ENCODE data around the gene ATP6V1G3.

Gene ATP6V1G3

GRCh38 chr1:198519639-198520501, 20.6 kb downstream of the ATP6V1G3 start:
- no peaks in the 10 kb centered on the region for H3K27me3 Mint-ChIP-seq (ENCODE audit: low read depth, poor library complexity)
- no peaks in the 10 kb centered on the region for H3K9me3 Mint-ChIP-seq
- no peaks in the 10 kb centered on the region for H3K36me3 Mint-ChIP-seq (ENCODE audit: low read depth)
- no peaks in the 10 kb centered on the region for H3K4me1 Mint-ChIP-seq
- DNase-seq = no peak
- no peak overlapping the region for H3K4me3 Mint-ChIP-seq
- H3K27ac Mint-ChIP-seq = no peak overlapping the region
- TF ChIP-seq CTCF (IDR thresholded peaks at IDR 0.05) = no peak

- no peaks in the 10 kb centered on the region for H3K36me3 Mint-ChIP-seq (ENCODE audit: low read depth)
- no peaks in the 10 kb centered on the region for H3K27me3 Mint-ChIP-seq (ENCODE audit: low read depth, poor library complexity)
- H3K9me3 Mint-ChIP-seq = no peaks in the 10 kb centered on the region
- H3K4me3 Mint-ChIP-seq = no peak overlapping the region
- H3K27ac Mint-ChIP-seq = no peak overlapping the region
- DNase-seq = no peak
- TF ChIP-seq CTCF (IDR thresholded peaks at IDR 0.05) = no peak
- no peaks in the 10 kb centered on the region for H3K4me1 Mint-ChIP-seq
These were observed 22.8 kb downstream of the ATP6V1G3 start for GRCh38 chr1:198517623-198518199.

- no peak overlapping the region for H3K4me3 Mint-ChIP-seq
- H3K36me3 Mint-ChIP-seq (ENCODE audit: low read depth) = no peaks in the 10 kb centered on the region
- H3K27me3 Mint-ChIP-seq (ENCODE audit: low read depth, poor library complexity) = no peaks in the 10 kb centered on the region
- H3K9me3 Mint-ChIP-seq = peaks cover 19% of the 10 kb centered on the region
- no peak for TF ChIP-seq CTCF (IDR thresholded peaks at IDR 0.05)
- H3K4me1 Mint-ChIP-seq = no peaks in the 10 kb centered on the region
- DNase-seq = no peak
- no peak overlapping the region for H3K27ac Mint-ChIP-seq
These were observed 40.4 kb downstream of the ATP6V1G3 start for GRCh38 chr1:198500096-198500495.

- Mint-ChIP-seq H3K9me3 (peaks cover 19% of the 10 kb centered on the region), H3K4me1 (no peaks in the 10 kb centered on the region), H3K27me3 (ENCODE audit: low read depth, poor library complexity) (no peaks in the 10 kb centered on the region), H3K36me3 (ENCODE audit: low read depth) (no peaks in the 10 kb centered on the region), H3K4me3 (no peak overlapping the region), H3K27ac (no peak overlapping the region)
- TF ChIP-seq CTCF (IDR thresholded peaks at IDR 0.05) = no peak
- no peak for DNase-seq
These were observed 40.9 kb downstream of the ATP6V1G3 start for GRCh38 chr1:198499588-198499987.

GRCh38 chr1:198498881-198499280, 41.6 kb downstream of the ATP6V1G3 start:
- H3K4me3 Mint-ChIP-seq = no peak overlapping the region
- peaks cover 17% of the 10 kb centered on the region for H3K9me3 Mint-ChIP-seq
- no peak for TF ChIP-seq CTCF (IDR thresholded peaks at IDR 0.05)
- DNase-seq = no peak
- H3K27me3 Mint-ChIP-seq (ENCODE audit: low read depth, poor library complexity) = no peaks in the 10 kb centered on the region
- no peaks in the 10 kb centered on the region for H3K4me1 Mint-ChIP-seq
- H3K36me3 Mint-ChIP-seq (ENCODE audit: low read depth) = no peaks in the 10 kb centered on the region
- H3K27ac Mint-ChIP-seq = no peak overlapping the region

GRCh38 chr1:198498103-198498385, 42.4 kb downstream of the ATP6V1G3 start:
- H3K4me3 Mint-ChIP-seq = no peak overlapping the region
- H3K4me1 Mint-ChIP-seq = no peaks in the 10 kb centered on the region
- H3K9me3 Mint-ChIP-seq = peaks cover 8% of the 10 kb centered on the region
- no peak for DNase-seq
- H3K36me3 Mint-ChIP-seq (ENCODE audit: low read depth) = no peaks in the 10 kb centered on the region
- H3K27me3 Mint-ChIP-seq (ENCODE audit: low read depth, poor library complexity) = no peaks in the 10 kb centered on the region
- TF ChIP-seq CTCF (IDR thresholded peaks at IDR 0.05) = no peak
- H3K27ac Mint-ChIP-seq = no peak overlapping the region
